OCI-LY7 (cell line): ENCODE data around the gene ABHD18. TPM values are rescaled to one million over a fixed set of nuclear protein-coding genes. Genes with fewer than 3 reads are reported as not detected.
"Not testable (repeated sequence)": the region's sequence is repeated elsewhere in the genome, so short reads cannot be mapped to it uniquely, and the experiment has no call there.

Experiments
- BruUV-seq: library from RNA; stranded (reverse); fragments of 400-500 nt; replicated peaks from 2 replicates; lab custom pipeline; 2021; lab: Mats Ljungman, UMichigan
- CTCF ChIA-PET: fragments of 300-600 bp; sonication (Branson Sonifier 250); formaldehyde crosslinking; loops from one replicate; lab custom pipeline; 2022; ENCODE audit warnings: antibody characterized with exemption; ENCODE audit not compliant: unreplicated experiment; lab: Charles Lee
- POLR2A ChIA-PET: fragments of 300-600 bp; sonication (Branson Sonifier 250); formaldehyde crosslinking; loops from one replicate; lab custom pipeline; 2022; ENCODE audit warnings: antibody characterized with exemption; lab: Charles Lee
- DNase-seq: peaks from one replicate; pipeline ENCODE4 v3.0.0-alpha.2; 2015; ENCODE audit warnings: low spot score
- H2AFZ ChIP-seq: fragments of 200-600 bp; sonication (generic), shearing (Covaris generic); 2 replicates; pipeline ENCODE4 v1.6.1; 2014; ENCODE audit warnings: mild to moderate bottlenecking, antibody characterized with exemption, low read length, moderate library complexity
- H3K27ac ChIP-seq: fragments of 200-600 bp; sonication (generic); 2 replicates; pipeline ENCODE4 v1.5.1; 2014; ENCODE audit warnings: mixed run types, low read depth, mild to moderate bottlenecking, moderate library complexity, low read length, inconsistent platforms; ENCODE audit not compliant: poor library complexity, severe bottlenecking
- H3K36me3 ChIP-seq: fragments of 200-600 bp; sonication (generic); 2 replicates; pipeline ENCODE4 v1.6.1; 2014; ENCODE audit warnings: mild to moderate bottlenecking, antibody characterized with exemption, low read length, moderate library complexity, mixed read lengths; ENCODE audit not compliant: insufficient read depth
- H3K4me1 ChIP-seq: fragments of 200-600 bp; sonication (generic); 2 replicates; pipeline ENCODE4 v1.5.1; 2014; ENCODE audit warnings: mild to moderate bottlenecking, low read length; ENCODE audit not compliant: insufficient read depth, poor library complexity, severe bottlenecking
- H3K4me2 ChIP-seq: fragments of 200-600 bp; sonication (generic); 2 replicates; pipeline ENCODE4 v1.6.1; 2014; ENCODE audit warnings: mild to moderate bottlenecking, low read length
- H3K4me3 ChIP-seq: fragments of 200-600 bp; sonication (generic); 2 replicates; pipeline ENCODE4 v1.5.1; 2014; ENCODE audit warnings: mild to moderate bottlenecking, low read depth, low read length; ENCODE audit not compliant: poor library complexity, severe bottlenecking
- H3K79me2 ChIP-seq: fragments of 200-600 bp; sonication (generic); 2 replicates; pipeline ENCODE4 v1.6.1; 2016; ENCODE audit warnings: low read depth, mild to moderate bottlenecking, low read length, moderate library complexity, mixed read lengths; ENCODE audit not compliant: insufficient read depth
- H3K9me2 ChIP-seq: fragments of 200-600 bp; sonication (generic); 2 replicates; pipeline ENCODE4 v1.6.1; 2016; ENCODE audit warnings: mild to moderate bottlenecking, low read length, mixed read lengths; ENCODE audit not compliant: insufficient read depth
- H3K9me3 ChIP-seq: fragments of 200-600 bp; sonication (generic); 2 replicates; pipeline ENCODE4 v1.6.1; 2014; ENCODE audit warnings: mild to moderate bottlenecking, mixed run types, low read length, mixed read lengths
- H4K20me1 ChIP-seq: fragments of 200-600 bp; sonication (generic); 2 replicates; pipeline ENCODE4 v1.6.1; 2014; ENCODE audit warnings: mild to moderate bottlenecking, antibody characterized with exemption, low read length, moderate library complexity, mixed read lengths; ENCODE audit not compliant: insufficient read depth
- CTCF ChIP-seq: fragments of 200-600 bp; sonication (generic); conservative IDR thresholded peaks from 2 replicates; pipeline ENCODE4 v1.5.1; 2014; ENCODE audit warnings: mild to moderate bottlenecking, antibody characterized with exemption, low read length, moderate library complexity, mixed read lengths
- EZH2phosphoT487 ChIP-seq: fragments of 200-600 bp; sonication (generic); IDR thresholded peaks from 2 replicates; pipeline ENCODE4 v1.6.1; 2018; ENCODE audit warnings: low read depth, borderline replicate concordance, mild to moderate bottlenecking, mixed run types, antibody characterized with exemption, low read length, moderate library complexity, mixed read lengths
- intact Hi-C: fragments of 100-400 bp; cut with micrococcal nuclease; formaldehyde crosslinking; loops from one replicate; pipeline ENCODE4 v1.10.0; 2022; ENCODE audit not compliant: unreplicated experiment
- total RNA-seq, 2 experiments: library from RNA; depleted of rRNA in 1 of 2; stranded (reverse); fragments of >200 nt in 1 of 2; shearing (Covaris generic) in 1 of 2; gene quantifications; 2 replicates each; pipeline ENCODE4 v1.2.3, GENCODE V29; 2014 to 2022

Gene ABHD18
- total RNA-seq, 2 experiments from 2014 or later, result 10.4 to 12.7 TPM

- H3K4me2 ChIP-seq, H3K9me2 ChIP-seq, CTCF ChIA-PET, H3K36me3 ChIP-seq, DNase-seq, H3K79me2 ChIP-seq, H3K27ac ChIP-seq, BruUV-seq, H4K20me1 ChIP-seq, H3K4me1 ChIP-seq, H3K4me3 ChIP-seq, H3K9me3 ChIP-seq, H2AFZ ChIP-seq: not testable (repeated sequence)
- intact Hi-C loops, result loop anchor here (10.0 kb wide), 1 partner anchor 451 kb away; no protein-coding TSS in a partner anchor
- POLR2A ChIA-PET, result interaction anchor here (0.7 kb wide), 1 partner anchor 118 kb away, joined by 7 read pairs; no protein-coding TSS in a partner anchor
Observed at GRCh38 chr4:128055441-128056206, 90.4 kb downstream of the ABHD18 start.

DNA sequence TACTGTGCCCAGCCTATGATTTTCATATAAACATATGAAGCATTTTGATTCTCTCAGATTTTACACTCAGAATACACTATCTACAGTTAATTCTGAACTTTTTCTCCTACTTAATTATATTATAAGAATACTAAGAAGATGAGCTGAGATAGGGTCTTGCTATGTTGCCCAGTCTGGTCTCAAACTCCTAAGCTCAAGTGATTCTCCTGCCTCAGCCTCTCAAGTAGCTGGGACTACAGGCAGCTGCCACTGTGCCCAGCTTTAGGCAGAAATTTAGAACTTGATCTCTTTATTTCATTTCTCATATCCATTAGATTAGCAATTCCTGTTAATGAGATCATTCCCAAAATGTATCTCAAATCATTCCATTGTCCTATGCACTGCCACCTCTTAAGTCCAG lies 91.2 kb downstream of the ABHD18 start:
- DNase-seq, result no peak
- Histone ChIP-seq H3K4me2 (no peak overlapping the region), H3K9me3 (no peaks in the 10 kb centered on the region), H3K9me2 (no peaks in the 10 kb centered on the region), H3K36me3 (no peaks in the 10 kb centered on the region), H3K27ac (no peak overlapping the region), H4K20me1 (no peaks in the 10 kb centered on the region), H2AFZ (no peak overlapping the region), H3K79me2 (no peaks in the 10 kb centered on the region), H3K4me1 (peaks cover 8% of the 10 kb centered on the region), H3K4me3 (no peak overlapping the region)
- POLR2A ChIA-PET, result no interaction called here
- no TSS peak for BruUV-seq
- intact Hi-C loops, result loop anchor here (10.0 kb wide), 1 partner anchor 452 kb away; no protein-coding TSS in a partner anchor
- TF ChIP-seq EZH2phosphoT487, result no peak
- CTCF ChIA-PET, result no interaction called here

DNA sequence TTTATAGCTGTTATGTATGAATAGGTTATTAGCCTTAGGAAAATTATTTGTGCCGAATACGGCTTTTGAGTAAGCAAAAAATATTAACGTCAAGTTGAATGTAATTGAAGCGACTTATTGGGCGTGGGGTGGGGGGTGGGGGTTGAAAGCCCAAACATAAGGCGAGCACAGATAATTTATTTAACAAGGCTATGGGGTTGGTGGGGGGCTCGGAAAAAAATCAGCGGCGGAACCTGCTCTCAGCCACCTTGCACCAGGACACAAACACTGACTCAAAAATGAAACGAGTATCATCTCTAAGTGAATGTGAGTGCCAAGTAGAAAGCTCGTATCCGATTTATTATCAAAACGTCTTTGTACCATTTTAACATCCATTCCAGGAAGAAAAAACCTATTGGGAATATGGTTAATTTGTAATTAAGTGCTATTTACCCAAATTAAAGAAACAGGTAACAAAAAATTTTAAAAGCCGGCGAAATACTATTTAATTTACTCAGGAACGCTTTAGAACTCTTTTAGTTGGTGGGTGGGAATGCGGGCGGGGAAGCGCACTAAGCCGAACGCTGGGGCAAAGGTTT lies 95.0 kb downstream of the ABHD18 start:
- intact Hi-C loops, result loop anchor here (2.0 to 5.0 kb wide), 3 partner anchors 179 to 1032 kb away; partner anchors contain the start of genes PGRMC2, PLK4 and SCLT1
- ChIA-PET POLR2A (interaction anchor here (0.5 to 2.1 kb wide), 13 partner anchors 11 to 514 kb away, joined by 3 to 12 read pairs (median 4); partner anchors contain the start of genes ABHD18 and MFSD8), CTCF (interaction anchor here (0.9 kb wide), 1 partner anchor 9 kb away, joined by 5 read pairs; no protein-coding TSS in a partner anchor)
- H3K4me2 ChIP-seq, result peak overlapping the region; percentile 84
- DNase-seq, result no peak
- peak overlapping the region; percentile 99 for H2AFZ ChIP-seq
- no peak for TF ChIP-seq CTCF
- no peak for TF ChIP-seq EZH2phosphoT487
- H3K79me2 ChIP-seq, result peaks cover 21% of the 10 kb centered on the region; the same call in 1 of the 2 replicates
- H3K27ac ChIP-seq, result peak overlapping the region; percentile 81
- H3K9me3 ChIP-seq, result no peaks in the 10 kb centered on the region
- TSS peak; percentile 94 for BruUV-seq
- no peaks in the 10 kb centered on the region for H4K20me1 ChIP-seq
- H3K9me2 ChIP-seq, result no peaks in the 10 kb centered on the region
- H3K36me3 ChIP-seq, result no peaks in the 10 kb centered on the region
- H3K4me1 ChIP-seq, result peaks cover 15% of the 10 kb centered on the region
- H3K4me3 ChIP-seq, result peak overlapping the region; percentile 82
